ENCODE data around the gene DTX3.

DNA sequence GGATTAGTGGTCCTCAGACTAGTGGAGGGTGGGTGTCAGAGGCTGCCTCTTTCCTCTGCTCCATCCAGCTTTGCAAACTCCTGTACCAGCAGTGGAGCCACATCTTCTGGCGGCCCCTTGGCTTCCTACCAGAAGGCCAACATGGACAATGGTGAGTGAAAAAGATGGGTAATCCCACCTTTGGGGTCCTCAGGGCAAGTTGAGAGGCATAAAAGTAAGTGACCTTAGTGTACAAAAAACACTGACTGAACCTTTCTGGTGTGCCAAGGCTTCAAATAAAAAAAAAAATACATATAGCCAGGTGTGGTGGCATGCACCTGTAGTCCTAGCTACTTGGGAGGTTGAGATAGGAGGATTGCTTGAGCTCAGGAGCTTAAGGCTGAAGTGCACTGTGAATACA, 22.8 kb upstream of the DTX3 start:
- TF ChIP-seq, protein P1, sequence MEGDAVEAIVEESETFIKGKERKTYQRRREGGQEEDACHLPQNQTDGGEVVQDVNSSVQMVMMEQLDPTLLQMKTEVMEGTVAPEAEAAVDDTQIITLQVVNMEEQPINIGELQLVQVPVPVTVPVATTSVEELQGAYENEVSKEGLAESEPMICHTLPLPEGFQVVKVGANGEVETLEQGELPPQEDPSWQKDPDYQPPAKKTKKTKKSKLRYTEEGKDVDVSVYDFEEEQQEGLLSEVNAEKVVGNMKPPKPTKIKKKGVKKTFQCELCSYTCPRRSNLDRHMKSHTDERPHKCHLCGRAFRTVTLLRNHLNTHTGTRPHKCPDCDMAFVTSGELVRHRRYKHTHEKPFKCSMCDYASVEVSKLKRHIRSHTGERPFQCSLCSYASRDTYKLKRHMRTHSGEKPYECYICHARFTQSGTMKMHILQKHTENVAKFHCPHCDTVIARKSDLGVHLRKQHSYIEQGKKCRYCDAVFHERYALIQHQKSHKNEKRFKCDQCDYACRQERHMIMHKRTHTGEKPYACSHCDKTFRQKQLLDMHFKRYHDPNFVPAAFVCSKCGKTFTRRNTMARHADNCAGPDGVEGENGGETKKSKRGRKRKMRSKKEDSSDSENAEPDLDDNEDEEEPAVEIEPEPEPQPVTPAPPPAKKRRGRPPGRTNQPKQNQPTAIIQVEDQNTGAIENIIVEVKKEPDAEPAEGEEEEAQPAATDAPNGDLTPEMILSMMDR (IDR thresholded peaks at IDR 0.05) = no peak
- TF ChIP-seq POLR2AphosphoS5 (IDR thresholded peaks at IDR 0.05) (no peak), POLR2A (IDR thresholded peaks at IDR 0.05) (no peak)
